Keratinocyte (primary cell): ENCODE data around the gene TXNRD1. TPM values are rescaled to one million over a fixed set of nuclear protein-coding genes. Genes with fewer than 3 reads are reported as not detected.

Experiments
- DNase-seq: peaks from one replicate; pipeline ENCODE4 v3.0.0-alpha.2; 2011; ENCODE audit warnings: low read depth, missing footprints, low spot score
- FAIRE-seq: peaks from 2 replicates; lab custom pipeline; 2011; peaks lifted over from hg19 to GRCh38; lab: Jason Lieb, UNC
- H2AFZ ChIP-seq: 2 replicates; pipeline ENCODE4 v1.6.0; 2012; ENCODE audit warnings: low read length, control low read depth, inconsistent platforms; ENCODE audit not compliant: control insufficient read depth
- H3K27ac ChIP-seq: 2 replicates; pipeline ENCODE4 v1.5.1; 2011; ENCODE audit warnings: low read length; ENCODE audit not compliant: control insufficient read depth, insufficient read depth
- H3K27me3 ChIP-seq: 3 replicates; pipeline ENCODE4 v1.6.0; 2011; ENCODE audit warnings: low read length; ENCODE audit not compliant: control insufficient read depth, insufficient read depth; ENCODE audit errors: extremely low read depth
- H3K36me3 ChIP-seq, 2 experiments: 2 replicates in 1 of 2; 3 replicates in 1 of 2; pipeline ENCODE4 v1.5.1; 2011; ENCODE audit warnings: low read length in 2 of 2, mild to moderate bottlenecking in 1 of 2; ENCODE audit not compliant: control insufficient read depth in 2 of 2, insufficient read depth in 2 of 2; ENCODE audit errors: extremely low read depth in 1 of 2
- H3K4me1 ChIP-seq: 3 replicates; pipeline ENCODE4 v1.5.1; 2011; ENCODE audit warnings: low read length; ENCODE audit not compliant: control insufficient read depth, insufficient read depth; ENCODE audit errors: extremely low read depth
- H3K4me2 ChIP-seq: 3 replicates; pipeline ENCODE4 v1.6.0; 2011; ENCODE audit warnings: low read depth, low read length; ENCODE audit not compliant: control insufficient read depth, insufficient read depth; ENCODE audit errors: extremely low read depth
- H3K4me3 ChIP-seq, 3 experiments: fragments of 200-600 bp in 1 of 3; sonication (generic) in 1 of 3; 2 replicates in 2 of 3; 3 replicates in 1 of 3; pipeline ENCODE4 v1.5.1; 2011 to 2016; ENCODE audit warnings: low read length in 3 of 3, mild to moderate bottlenecking in 3 of 3, control low read depth in 2 of 3, inconsistent platforms in 1 of 3, low read depth in 1 of 3, mixed read lengths in 1 of 3, mixed run types in 1 of 3, moderate library complexity in 1 of 3; ENCODE audit not compliant: control insufficient read depth in 2 of 3, insufficient read depth in 2 of 3; ENCODE audit errors: extremely low read depth in 1 of 3
- H3K79me2 ChIP-seq: 2 replicates; pipeline ENCODE4 v1.6.0; 2012; ENCODE audit warnings: low read length; ENCODE audit not compliant: control insufficient read depth, insufficient read depth
- H3K9ac ChIP-seq: 3 replicates; pipeline ENCODE4 v1.6.0; 2011; ENCODE audit warnings: low read length; ENCODE audit not compliant: control insufficient read depth, insufficient read depth; ENCODE audit errors: extremely low read depth
- H3K9me1 ChIP-seq: 3 replicates; pipeline ENCODE4 v1.6.0; 2011; ENCODE audit warnings: low read length; ENCODE audit not compliant: control insufficient read depth, insufficient read depth; ENCODE audit errors: extremely low read depth
- H3K9me3 ChIP-seq: 2 replicates; pipeline ENCODE4 v1.5.1; 2012; ENCODE audit warnings: low read depth, low read length; ENCODE audit not compliant: control insufficient read depth
- H4K20me1 ChIP-seq: 3 replicates; pipeline ENCODE4 v1.6.0; 2011; ENCODE audit warnings: low read length; ENCODE audit not compliant: control insufficient read depth, insufficient read depth; ENCODE audit errors: extremely low read depth
- EZH2 ChIP-seq: IDR thresholded peaks from one replicate; pipeline ENCODE4 v1.6.1; 2012; ENCODE audit warnings: inconsistent platforms, mild to moderate bottlenecking, low read length, moderate library complexity
- dilution Hi-C: fragments of 300-500 bp; cut with MboI; formaldehyde crosslinking; loops from one replicate; pipeline ENCODE4 v1.7.0; 2020; ENCODE audit warnings: low sequenced_read_pairs; ENCODE audit not compliant: extremely low pct_ligation_motif_present
- polyA plus RNA-seq, 5 experiments: library from polyadenylated mRNA; depleted of rRNA in 3 of 5; stranded (reverse) in 3 of 5; stranded (forward) in 1 of 5; unstranded in 1 of 5; fragments of >200 nt; gene quantifications; 1 replicate in 1 of 5; 2 replicates in 3 of 5; 3 replicates in 1 of 5; pipeline versions ENCODE4 v1.2.1 to v1.2.3, GENCODE V29; 2011 to 2012; ENCODE audit warnings: missing spikeins in 2 of 5, low read depth in 1 of 5, low replicate concordance in 1 of 5
- TF ChIP-seq, protein P1 (sequence below), 3 experiments: IDR thresholded peaks in 1 of 3; conservative IDR thresholded peaks in 1 of 3; optimal IDR thresholded peaks in 1 of 3; 2 replicates in 2 of 3; 3 replicates in 1 of 3; pipeline versions ENCODE3 to v1.5.1; 2011; ENCODE audit warnings: low read length in 3 of 3, mild to moderate bottlenecking in 3 of 3, moderate library complexity in 2 of 3, control low read depth in 1 of 3, inconsistent platforms in 1 of 3; ENCODE audit not compliant: insufficient read depth in 2 of 3; ENCODE audit errors: extremely low read depth in 1 of 3

TXNRD1 gene
- polyA plus RNA-seq, 1 donor (not counting 4 experiments of a cell fraction or from before 2014, with no cell fraction given): 88.9 TPM

DNA sequence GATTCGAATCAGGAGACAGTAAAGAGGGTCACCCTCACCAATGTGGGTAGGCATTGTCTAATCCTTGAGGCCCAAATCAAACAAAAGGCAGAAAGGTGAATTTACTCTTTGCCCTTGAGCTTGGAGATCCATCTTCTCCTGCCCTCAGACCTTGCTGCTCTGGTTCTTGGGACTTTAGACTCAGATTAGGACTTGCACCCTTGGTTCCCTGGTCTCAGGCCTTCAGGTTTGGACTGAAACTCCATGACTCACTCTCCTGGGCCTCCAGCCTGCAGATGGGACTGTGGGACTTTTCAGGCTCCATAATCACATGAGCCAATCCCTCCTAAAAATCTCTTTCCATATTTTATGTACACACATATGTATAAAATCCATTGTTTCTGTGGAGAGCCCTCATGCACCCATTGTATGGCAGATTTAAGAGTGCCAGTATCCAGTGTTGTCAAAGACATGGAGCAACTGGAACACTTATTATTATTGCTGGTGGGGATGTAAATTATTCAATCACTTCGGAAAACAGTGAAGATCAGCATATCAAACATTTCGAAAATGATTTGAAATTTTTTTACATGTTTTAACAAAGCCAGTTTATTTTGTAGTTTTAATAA, 136.6 kb downstream of the TXNRD1 start:
- Histone ChIP-seq H3K4me1 (no peaks in the 10 kb centered on the region), H3K27me3 (no peaks in the 10 kb centered on the region), H3K4me3 (no peak overlapping the region), H3K9me1 (no peaks in the 10 kb centered on the region), H4K20me1 (peaks cover 17% of the 10 kb centered on the region), H3K9me3 (no peaks in the 10 kb centered on the region), H3K36me3 (peaks cover 23 to 28% of the 10 kb centered on the region in 2 experiments), H3K79me2 (peaks cover 5% of the 10 kb centered on the region), H3K4me2 (no peak overlapping the region), H2AFZ (no peak overlapping the region), H3K27ac (no peak overlapping the region), H3K9ac (no peak overlapping the region)
- no peak for FAIRE-seq
- no peak for DNase-seq
- dilution Hi-C loops: no loop called here
- TF ChIP-seq, protein P1, sequence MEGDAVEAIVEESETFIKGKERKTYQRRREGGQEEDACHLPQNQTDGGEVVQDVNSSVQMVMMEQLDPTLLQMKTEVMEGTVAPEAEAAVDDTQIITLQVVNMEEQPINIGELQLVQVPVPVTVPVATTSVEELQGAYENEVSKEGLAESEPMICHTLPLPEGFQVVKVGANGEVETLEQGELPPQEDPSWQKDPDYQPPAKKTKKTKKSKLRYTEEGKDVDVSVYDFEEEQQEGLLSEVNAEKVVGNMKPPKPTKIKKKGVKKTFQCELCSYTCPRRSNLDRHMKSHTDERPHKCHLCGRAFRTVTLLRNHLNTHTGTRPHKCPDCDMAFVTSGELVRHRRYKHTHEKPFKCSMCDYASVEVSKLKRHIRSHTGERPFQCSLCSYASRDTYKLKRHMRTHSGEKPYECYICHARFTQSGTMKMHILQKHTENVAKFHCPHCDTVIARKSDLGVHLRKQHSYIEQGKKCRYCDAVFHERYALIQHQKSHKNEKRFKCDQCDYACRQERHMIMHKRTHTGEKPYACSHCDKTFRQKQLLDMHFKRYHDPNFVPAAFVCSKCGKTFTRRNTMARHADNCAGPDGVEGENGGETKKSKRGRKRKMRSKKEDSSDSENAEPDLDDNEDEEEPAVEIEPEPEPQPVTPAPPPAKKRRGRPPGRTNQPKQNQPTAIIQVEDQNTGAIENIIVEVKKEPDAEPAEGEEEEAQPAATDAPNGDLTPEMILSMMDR (optimal IDR thresholded peaks at IDR 0.05 in 1 of 3, IDR thresholded peaks at IDR 0.05 in 1 of 3, conservative IDR thresholded peaks at IDR 0.05 in 1 of 3; ENCODE audit: extremely low read depth in 1 of 3, insufficient read depth in 2 of 3, low read length in 3 of 3): no peak
- TF ChIP-seq EZH2: no peak

DNA sequence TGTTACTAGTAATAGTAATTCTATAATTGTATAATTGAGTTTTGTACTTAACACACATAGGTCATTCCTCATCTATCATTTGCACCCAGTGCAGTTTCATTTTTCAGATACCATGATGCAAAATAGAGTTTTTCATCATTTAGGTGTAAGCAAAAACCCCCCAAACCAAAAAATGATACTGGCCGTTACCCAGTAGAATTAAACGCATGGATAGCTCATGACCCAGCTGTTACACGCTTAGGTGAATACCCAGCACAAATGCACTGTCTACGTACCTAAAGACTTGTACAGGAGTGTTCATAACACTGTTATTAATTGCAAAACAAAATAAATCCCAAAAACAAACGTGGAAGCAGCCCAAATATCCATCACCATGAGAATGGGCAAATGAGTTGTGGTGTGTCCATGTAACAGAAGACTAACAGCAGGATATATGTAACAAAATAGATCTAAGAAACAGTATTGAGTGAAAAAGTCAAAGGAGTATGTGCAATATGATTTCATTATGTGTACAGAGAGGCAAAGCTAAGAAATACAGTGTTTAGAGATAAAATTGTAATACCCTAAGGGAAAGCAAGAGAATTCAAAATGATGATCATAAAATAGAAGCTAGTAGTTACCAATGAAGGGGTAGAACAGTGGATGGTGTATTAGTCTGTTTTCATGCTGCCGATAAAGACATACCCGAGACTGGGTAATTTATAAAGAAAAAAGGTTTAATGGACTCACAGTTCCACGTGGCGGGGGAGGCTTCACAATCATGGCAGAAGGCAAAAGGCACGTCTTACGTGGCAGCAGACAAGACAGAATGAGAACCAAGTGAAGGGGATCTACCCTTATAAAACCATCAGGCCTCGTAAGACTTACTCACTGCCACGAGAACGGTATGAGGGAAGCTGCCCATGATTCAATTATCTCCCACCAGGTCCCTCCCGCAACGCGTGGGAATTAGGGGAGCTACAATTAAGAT, 137.7 kb downstream of the TXNRD1 start:
- Histone ChIP-seq H3K27ac (no peak overlapping the region), H3K36me3 (peaks cover 19 to 22% of the 10 kb centered on the region in 2 experiments)

More for the DNA sequence above, 137.7 kb downstream of the TXNRD1 start:
- no peak for TF ChIP-seq EZH2
- TF ChIP-seq, protein P1 (optimal IDR thresholded peaks at IDR 0.05 in 1 of 3, IDR thresholded peaks at IDR 0.05 in 1 of 3, conservative IDR thresholded peaks at IDR 0.05 in 1 of 3; ENCODE audit: extremely low read depth in 1 of 3, insufficient read depth in 2 of 3, low read length in 3 of 3): no peak
- H3K9me3 ChIP-seq: no peaks in the 10 kb centered on the region
- no peak overlapping the region for H3K9ac ChIP-seq
- peaks cover 2% of the 10 kb centered on the region for H3K79me2 ChIP-seq
- H2AFZ ChIP-seq: no peak overlapping the region
- H3K4me2 ChIP-seq: no peak overlapping the region
- FAIRE-seq: no peak
- no peaks in the 10 kb centered on the region for H3K9me1 ChIP-seq
- H3K4me3 ChIP-seq: no peak overlapping the region
- H3K27me3 ChIP-seq: no peaks in the 10 kb centered on the region
- dilution Hi-C loops: no loop called here
- H4K20me1 ChIP-seq: peaks cover 11% of the 10 kb centered on the region
- no peaks in the 10 kb centered on the region for H3K4me1 ChIP-seq
- DNase-seq: no peak
